OCI-LY1 (cell line): ENCODE data around the gene KLHDC7A.

ENCODE experiments used
- CTCF ChIP-seq: fragments of 200-600 bp; sonication (generic), shearing (Covaris generic); IDR thresholded peaks from 2 replicates; pipeline ENCODE4 v1.5.1; 2017; ENCODE audit warnings: mild to moderate bottlenecking, antibody characterized with exemption, low read length, moderate library complexity, mixed read lengths
- EZH2 ChIP-seq: fragments of 200-600 bp; sonication (generic), shearing (Covaris generic); IDR thresholded peaks from 2 replicates; pipeline ENCODE4 v1.8.0; 2017; ENCODE audit warnings: borderline replicate concordance, mixed run types, mild to moderate bottlenecking, antibody characterized with exemption, low read length, moderate library complexity, mixed read lengths

GRCh38 chr1:18464665-18465050 lies 16.1 kb upstream of the KLHDC7A start:
- TF ChIP-seq CTCF: no peak
- TF ChIP-seq EZH2: no peak
